HG03135 (cell line): ENCODE data around the gene NACA.
"Not testable (repeated sequence)": the region's sequence is repeated elsewhere in the genome, so short reads cannot be mapped to it uniquely, and the experiment has no call there.

Source experiments
- ATAC-seq: cut with Tn5 transposase; IDR thresholded peaks from one replicate; pipeline ENCODE4 v1.9.1; 2021; ENCODE audit warnings: mild to moderate bottlenecking, moderate library complexity; ENCODE audit not compliant: unreplicated experiment

Gene NACA

DNA sequence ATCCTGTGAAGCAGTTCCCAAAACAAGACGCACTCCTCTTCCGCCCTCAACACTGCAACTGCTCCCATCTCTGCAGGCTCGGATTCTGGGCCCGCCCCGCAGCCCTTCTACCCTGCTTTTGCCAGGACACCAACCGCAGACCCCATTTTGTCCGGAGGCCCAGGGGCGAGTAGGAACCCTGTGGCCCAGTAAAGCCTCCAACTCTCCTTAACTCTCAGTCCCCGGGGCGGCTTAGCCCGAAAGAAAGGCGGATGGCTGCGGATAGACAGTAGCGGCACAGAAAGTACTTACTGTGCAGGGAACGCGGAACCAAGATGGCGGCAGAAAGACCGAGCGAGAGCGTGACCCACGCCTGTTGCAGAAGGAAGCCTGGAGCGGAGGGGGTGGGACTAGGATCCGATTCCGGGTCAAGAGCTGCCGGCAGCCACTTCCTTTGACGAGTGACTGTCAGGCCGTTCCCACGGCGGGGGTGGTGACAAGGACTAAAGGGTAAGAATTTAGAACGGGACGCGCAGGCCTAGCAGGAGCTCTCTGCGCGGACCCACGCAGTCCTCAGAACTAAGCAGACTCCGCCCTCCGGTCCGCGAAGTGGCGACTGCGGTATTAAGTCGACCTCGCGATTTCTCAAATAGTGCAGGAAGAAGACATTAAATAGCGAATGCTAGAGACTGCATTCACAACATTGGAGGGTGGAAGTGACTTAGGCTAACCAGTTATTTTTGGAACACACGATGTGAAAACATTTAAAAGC lies at the start of gene NACA:
TSS of gene NACA (minus strand) at position 328 of the 751 bp plus-strand sequence. CDS start 778 bp downstream, outside the sequence.
- ATAC-seq: peak; percentile 92

DNA sequence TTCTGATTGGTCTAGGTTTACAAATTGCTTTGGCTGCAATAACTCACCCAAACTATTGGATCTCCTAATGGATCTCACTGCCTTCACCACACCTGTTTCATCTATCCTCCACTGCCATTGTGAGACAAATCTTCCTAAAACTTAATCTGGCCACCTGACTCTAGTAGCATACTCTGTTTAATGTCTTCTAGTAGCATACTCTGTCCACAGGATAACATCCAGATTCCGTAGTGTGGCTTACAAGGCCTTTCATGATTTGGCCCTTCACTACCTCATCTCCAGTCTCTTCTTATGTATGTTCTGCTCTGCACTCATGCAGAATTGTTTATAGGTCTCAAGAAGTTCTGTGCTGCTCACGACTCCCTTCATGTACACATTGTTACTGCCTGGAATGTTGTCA lies 48.0 kb upstream of the NACA start:
- ATAC-seq: no peak

DNA sequence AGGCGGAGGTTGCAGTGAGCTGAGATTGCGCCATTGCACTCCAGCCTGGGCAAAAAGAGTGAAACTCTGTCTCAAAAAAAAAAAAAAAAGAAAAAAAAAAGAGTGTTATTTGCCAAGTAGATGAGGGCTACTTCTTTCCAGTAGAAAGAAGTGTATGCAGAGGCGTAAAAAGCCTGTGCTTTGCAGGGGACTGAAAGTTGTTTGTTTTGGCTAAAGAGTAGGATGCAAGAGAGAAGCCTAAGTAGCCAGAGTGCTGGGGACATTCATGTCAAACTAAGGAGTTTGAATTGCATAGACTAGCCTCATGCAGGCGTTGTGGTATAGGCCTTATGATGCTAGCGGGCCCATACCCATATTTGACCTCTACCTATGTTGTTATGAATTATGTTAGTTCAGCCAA lies 47.5 kb upstream of the NACA start:
- no peak for ATAC-seq

DNA sequence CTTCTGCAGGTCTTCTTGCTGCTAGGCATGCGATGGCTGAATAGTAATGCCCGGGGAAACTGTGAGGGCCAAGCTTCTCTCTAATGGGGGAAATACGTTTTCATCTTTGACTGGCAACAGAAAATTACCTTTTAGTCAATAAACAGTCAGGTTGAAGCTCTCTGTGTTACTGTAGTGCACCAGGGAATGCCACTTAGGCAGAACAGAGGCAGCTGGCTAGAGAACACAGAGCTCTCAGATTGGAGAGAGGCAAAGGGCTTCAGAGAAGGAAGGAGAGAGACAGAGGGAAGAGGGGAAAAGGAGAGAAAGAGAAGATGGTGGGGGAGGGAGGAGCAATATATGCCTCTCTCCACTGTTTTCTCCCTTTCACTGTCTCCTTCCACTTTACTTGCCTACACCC lies 44.8 kb upstream of the NACA start:
- no peak for ATAC-seq

DNA sequence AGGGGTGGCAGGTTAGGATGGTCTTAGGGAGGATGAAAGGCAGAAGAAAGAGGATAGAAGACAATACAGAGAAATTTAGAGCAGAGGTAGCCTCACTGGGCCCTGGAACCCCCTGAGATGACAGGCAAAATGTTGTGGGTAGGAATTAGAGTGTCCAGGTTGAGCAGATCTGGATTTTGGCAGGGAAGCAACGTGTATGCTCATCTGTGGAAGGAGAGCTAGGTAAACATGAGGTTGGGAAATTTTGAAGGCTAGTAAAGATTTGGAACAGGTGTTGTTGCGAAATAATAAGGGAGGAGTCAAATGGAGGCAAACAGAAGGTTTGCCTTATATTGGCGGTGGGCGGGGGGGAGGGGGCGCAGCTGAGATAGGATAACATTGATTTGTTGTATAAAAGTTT lies 43.3 kb upstream of the NACA start:
- no peak for ATAC-seq

DNA sequence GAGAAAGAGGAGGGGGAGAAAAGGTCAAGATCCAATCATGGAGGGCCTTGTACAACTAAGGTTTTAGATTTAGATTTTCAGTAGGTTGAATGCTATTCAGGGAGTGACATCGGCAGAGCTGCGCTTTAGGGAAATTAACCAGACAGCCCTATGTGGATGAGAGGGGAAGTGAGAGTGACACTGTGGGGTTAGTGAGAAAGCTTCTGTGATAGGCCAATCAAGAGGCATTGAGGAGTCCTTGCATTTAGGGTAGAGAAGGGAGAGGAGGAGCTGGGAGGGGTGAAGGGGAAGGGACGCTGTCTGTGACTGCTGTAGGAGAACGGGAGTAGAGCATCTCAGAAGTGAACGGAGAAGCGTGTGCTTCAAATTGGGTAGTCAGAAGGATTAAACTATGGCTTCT lies 41.4 kb upstream of the NACA start:
- ATAC-seq: peak; percentile 95

DNA sequence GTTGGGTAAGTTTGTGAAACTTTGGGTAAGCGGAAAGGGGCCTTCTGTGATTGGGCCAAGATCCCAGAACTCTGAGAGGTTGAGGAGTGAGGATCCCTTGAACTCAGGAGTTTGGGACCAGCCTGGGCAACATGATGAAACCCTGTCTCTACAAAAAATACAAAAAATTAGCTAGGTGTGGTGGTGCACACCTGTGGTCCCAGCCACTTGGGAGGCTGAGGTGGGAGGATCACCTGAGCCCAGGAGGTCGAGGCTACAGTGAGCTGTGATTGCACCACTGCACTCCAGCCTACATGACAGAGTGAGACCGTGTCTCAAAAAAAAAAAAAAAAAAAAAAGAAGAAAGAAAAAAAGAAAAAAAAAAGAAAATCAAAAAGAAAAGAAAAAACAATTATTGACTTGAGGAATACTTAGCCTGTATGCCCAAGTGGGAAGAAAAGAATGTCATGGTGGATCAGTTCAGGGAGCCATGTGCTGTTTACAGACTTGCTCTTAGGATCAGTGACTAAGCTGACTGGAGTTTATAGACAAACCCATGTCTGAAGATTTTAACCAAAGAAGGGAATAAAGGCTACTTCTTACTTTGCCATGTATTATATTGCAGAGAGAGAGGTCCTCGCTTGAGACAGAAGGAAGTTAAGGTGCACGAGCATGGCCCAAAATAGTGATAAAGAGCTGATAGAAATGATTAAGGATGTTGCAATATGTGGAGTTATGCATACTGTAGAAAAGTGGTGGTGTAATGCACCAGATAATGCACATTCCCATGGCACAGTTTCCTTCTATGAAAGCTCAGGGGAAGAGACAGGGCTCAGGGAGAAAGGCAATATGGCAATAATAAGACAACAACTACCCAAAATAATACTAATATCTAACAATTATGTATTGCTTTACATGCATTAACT lies 38.9 kb upstream of the NACA start:
- no peak for ATAC-seq

DNA sequence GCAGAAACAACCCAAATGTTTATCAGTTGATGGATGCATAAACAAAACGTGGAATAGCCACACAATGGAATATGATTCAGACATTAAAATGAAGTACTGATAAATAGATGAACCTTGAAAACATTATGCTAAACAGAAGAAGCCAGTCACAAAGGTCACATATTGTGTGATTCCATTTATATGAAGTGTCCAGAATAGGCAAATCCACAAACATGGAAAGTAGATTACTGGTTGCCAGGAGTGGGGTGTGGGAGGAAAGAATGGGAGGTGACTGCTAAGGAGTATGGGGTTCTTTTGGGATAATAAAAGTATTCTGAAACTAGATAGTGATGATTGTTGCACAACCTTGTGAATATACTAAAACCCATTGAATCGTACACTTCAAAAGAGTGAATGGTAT lies 36.7 kb upstream of the NACA start:
- ATAC-seq: no peak

DNA sequence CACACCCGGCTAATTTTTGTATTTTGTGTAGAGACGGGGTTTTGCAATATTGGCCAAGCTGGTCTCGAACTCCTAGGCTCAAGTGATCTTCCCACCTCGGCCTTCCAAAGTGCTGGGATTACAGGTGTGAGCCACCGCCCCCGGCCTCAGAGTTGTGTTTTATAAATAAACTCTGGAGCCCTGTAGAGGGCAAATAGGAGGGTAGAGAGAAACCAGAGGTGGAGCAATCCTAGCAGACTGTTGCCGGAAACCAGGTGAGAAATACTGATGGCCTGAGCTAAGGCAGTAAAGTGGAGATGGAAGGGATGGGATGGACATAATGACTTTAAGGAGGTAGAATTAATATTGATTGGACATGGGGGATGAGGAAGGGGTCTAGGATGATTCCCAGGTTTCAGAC lies 35.4 kb upstream of the NACA start:
- ATAC-seq: no peak

DNA sequence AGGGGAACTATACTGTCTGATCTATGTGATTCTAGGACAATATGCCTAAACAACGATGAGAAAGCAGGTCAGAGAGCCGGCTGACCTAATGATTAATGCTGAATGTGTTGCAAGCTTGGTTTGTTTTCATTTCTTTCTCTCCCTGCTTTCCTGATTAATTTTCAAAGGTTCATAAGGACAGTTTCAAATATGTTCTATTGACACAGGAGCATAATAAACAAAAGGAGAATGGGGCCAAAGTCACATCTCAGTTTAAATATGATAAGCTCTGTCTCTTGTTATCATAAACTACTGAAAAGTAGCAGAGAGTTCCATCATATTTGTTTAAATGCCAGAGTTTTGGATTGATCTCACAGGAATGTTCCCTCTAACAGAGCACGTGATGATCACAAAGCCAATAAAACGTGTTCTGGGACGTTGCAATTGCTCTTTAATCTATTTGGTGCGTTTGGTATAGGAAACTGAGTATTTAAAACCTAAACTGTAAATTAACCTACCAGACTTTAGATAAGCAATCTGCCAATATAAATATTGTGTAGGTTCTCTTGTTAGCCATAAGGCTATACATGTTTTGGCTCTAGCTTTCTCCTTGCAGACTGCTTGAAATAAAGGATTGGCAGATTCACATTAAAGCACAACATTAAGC lies 34.3 kb upstream of the NACA start:
- no peak for ATAC-seq

DNA sequence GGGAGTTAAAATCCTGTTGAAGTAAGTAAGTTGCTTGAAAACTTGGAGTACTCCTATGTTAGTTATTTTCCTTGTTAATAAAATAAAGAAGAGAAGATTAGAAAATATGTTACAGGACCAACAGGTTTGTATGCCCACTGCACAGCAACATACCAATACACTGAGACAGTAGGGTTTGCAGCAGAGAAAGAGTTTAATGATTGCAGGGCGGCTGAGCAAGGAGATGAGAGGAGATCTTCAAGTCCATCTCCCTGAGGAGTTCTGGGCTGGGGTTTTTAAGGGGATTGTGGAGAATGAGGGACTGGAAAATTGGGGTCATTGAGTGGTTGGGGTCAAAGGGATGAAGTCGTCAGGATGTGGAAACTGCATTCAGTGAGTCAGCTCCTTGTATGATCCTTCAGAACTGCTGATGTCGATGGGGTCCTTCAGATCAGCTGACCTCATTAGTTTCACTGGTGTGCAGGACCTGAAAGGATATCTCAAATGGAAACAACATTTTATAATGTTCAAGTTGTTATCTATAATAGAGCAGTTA lies 33.7 kb upstream of the NACA start:
- ATAC-seq: no peak

DNA sequence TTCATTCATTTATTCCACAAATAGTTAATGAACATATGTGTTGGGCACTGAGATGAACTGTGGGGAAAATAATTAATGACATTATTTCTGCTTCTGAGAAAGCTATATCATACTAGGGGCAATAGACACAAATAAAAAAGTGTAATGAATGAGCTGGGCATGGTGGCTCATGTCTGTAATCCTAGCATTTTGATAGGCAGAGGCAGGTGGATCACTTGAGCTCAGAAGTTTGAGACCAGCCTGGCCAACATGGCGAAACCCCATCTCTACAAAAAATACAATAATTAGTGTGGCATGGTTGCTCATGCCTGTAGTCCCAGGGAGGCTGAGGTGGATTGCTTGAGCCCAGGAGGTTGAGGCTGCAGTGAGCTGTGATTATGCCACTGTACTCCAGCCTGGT lies 32.9 kb upstream of the NACA start:
- ATAC-seq: not testable (repeated sequence)

DNA sequence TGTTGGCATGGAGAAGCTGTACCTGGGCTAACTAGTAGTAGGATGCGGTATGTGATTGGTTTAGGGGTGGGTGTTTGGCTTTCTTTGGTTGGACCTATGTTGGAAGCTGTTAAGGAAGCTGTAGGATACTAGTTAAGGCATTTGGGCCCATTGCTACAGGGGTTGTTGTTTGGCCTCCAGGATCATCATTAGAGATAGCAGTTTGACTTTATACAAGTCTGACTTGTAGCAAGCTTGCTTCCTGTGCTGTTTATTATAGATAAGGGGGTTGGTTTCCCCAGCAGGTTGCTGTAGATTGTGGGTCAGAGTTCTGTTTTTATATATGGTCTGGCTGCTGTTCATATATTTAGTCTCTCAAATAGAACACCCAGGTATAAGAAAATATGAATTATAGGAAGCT lies 28.5 kb upstream of the NACA start:
- ATAC-seq: no peak

DNA sequence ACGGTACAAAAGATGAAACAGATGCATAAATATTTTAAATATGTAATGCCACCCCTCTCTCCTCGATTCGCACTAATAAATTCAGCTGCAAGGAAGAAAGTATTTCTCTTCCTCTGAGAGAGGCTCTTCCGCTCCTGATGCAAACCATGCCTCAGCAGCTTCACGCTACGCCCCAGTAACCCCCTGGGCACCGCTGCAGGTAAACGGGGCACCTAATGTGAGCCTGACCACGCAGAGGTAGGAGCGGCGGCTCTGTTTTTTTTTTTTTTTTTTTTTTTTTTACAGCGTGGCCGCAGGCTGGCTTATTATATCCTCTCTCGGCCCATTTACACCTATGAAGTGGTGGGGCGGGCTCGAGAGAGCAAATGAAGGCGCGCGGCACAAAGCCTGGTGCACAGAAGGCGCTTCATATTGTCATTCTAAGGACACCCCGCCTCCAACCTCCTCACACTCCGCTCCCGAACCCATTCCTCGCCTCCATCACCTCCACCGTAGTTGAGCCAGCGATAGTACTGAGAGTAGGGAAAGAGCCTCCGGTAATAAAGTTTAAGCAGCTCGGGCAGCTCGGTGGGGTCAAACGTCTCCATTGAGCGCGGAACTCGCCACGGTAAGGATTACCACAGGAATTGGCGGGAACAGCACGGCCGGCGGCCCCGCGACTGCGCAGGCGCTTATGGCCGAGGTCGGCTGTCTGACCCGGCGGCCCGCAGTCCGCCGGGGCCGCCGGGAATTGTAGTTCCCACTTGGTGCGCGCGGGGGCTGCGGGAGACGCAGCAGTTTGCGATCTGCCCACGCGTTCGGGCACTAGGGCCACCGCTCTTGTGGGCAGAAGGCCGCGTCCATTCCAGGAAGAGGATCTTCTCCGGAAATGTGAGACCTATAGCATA lies 26.9 kb upstream of the NACA start, which contains the start of gene PRIM1:
TSS of gene PRIM1 (minus strand) at position 612 of the 887 bp plus-strand sequence. CDS start at position 587, 25 bp downstream.
- ATAC-seq: peak; percentile 81

DNA sequence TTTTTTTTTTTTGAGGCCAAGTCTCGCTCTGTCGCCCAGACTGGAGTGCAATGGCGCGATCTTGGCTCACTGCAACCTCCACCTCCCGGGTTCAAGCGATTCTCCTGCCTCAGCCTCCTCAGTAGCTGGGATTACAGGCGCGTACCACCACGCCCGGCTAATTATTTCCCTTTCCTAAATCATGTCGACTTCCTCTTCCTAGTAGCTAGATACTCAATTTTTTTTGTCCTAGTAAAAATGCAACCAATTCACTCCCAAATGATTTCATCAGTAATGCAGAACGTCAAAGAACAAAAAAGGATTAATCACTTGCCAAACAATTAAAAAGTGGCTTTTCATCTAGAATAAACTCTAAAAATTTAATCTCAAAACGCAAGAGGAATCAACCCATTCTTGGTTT lies 25.5 kb upstream of the NACA start:
- not testable (repeated sequence) for ATAC-seq

DNA sequence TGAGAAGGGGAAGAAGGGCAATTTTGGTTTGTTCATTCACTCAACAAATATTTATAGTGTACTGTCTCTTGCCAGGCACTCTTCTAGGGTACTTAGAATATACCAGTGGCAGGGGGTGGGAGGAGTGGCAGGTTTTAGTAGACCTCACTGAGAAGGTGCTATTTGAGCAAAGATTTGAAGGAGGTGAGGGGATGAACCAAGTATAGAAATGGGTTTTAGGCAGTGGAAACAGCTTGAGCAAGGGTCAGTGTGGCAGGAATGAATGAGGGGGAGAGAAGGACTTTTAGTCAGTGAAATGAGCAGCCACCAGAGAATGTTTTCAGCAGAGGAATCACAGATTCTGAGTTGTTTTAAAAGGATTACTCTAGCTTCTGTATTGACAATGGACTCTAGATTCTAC lies 24.8 kb upstream of the NACA start:
- ATAC-seq: no peak

DNA sequence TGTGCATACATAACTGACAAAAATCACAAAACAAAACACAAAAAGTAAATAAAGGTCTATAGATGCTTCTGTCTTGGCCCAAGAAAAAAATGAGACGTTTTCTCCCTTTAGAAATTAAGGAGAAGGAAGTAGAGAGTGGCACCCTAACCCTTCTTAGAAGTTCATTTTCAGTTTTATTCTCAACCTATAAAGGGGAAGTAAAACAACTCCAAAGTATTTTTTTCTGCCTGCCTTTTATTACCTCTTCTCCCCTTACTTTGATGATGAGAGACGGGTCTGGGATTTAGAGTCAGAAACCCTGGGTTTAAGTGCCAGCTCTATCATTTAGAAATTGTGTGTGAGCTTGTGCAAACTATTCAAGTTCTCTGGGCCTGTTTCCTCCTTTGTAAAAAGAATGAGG lies 24.3 kb upstream of the NACA start:
- ATAC-seq: no peak

DNA sequence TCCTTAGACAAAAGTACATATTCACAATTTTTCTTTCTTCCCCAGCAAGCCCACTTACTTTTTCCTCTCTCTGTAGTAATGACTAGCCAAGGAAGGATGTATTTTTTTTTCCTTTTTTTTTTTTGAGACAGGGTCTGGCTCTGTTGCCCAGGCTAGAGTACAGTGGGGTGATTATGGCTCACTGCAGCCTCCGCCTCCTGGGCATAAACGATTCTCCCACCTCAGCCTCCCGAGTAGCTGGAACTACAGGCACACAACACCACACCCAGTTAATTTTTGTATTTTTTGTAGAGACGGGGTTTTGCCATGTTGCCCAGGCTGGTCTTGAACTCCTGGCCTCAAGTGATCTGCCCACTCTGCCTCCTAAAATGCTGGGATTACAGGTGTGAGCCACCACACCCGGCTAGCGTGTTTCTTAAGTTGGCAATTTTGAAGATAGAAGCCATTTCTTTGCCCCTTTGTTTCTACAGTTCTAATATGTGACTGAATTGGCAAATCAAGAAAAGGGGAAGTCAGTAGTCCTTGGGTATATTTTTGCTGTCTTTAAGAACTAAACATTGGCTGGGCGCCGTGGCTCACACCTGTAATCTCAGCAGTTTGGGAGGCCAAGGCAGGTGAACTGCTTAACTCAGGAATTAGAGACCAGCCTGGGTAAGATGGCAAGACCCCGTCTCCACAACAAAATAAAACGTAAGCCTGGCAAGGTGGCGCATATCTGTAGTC lies 3.2 kb upstream of the NACA start:
- ATAC-seq: no peak

DNA sequence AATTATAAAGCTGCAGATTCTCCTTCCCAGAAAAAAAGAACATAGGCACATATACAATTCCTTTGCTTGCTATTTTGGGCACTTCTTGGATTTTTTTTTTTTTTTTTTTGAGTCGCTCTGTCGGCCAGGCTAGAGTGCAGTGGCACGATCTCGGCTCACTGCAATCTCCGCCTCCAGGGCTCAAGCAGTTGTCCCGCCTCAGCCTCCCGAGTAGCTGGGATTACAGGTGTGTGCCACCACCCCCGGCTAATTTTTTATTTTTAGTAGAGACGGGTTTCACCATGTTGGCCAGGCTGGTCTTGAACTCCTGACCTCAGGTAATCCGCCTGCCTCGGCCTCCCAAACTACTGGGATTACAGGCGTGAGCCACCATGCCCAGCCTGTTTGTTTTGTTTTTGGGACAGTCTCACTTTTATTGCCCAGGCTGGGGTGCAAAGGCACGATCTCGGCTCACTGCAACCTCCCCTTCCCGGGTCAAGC lies 1.1 kb upstream of the NACA start:
- not testable (repeated sequence) for ATAC-seq
